Fibroblast of skin of abdomen (primary cell): Measurements from ENCODE around the gene BCAS1.

Experiments used
- DNase-seq: peaks from one replicate; pipeline ENCODE4 v3.0.0-alpha.2; 2013

The BCAS1 gene

DNA sequence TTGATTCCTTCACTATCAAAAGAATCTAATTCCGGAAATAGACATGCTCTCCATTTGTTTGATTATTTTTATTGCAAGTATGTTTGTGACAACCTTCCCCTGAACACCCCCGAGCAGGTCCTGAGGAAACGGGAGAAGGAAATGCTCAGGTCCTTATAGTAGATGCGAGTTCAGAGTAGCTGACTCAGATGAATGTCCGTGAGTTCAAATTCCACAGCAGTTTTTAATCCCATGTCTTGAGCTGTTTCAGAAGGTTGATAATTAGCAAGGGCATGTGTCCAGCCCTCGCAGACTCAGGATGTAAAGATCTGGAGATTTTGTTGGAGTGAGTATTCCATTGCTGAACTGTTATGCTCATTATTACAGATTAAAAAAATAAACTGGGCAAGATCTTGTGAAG, 169.3 kb downstream of the BCAS1 start:
- DNase-seq: peak; percentile 87

DNA sequence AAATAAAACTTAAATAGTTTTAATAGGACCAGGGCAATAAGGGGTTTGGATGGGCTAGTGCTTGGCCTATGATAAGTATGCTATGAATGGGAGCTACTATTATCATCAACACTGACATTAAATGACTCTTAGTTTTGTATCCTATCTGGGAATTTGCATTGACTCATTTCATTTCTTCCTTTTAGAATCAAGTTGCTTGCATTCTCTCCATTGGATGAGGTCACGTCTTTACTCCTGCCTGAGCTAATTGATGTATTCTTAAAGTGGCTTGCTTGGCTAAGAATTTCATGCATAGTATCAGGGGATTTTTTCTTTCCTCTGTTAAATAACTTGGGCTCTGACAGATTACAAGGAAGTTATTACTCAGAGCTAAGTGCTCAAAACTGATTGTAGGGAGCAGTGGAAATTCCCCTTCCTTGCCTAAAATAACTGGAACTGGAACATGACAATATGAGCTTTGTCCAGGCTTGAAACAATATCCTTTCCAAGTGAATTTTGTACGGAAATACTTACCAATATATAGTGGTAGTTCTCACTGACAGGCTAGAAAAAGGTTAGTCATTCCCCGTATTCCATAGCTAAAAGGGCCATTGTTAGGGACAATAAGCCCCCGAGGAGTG, 169.9 kb downstream of the BCAS1 start:
- peak; percentile 93 for DNase-seq

GRCh38 chr20:53899351-53900167, 170.8 kb downstream of the BCAS1 start:
- peak; percentile 84 for DNase-seq

GRCh38 chr20:53898556-53898931, 171.8 kb downstream of the BCAS1 start:
- DNase-seq: no peak

DNA sequence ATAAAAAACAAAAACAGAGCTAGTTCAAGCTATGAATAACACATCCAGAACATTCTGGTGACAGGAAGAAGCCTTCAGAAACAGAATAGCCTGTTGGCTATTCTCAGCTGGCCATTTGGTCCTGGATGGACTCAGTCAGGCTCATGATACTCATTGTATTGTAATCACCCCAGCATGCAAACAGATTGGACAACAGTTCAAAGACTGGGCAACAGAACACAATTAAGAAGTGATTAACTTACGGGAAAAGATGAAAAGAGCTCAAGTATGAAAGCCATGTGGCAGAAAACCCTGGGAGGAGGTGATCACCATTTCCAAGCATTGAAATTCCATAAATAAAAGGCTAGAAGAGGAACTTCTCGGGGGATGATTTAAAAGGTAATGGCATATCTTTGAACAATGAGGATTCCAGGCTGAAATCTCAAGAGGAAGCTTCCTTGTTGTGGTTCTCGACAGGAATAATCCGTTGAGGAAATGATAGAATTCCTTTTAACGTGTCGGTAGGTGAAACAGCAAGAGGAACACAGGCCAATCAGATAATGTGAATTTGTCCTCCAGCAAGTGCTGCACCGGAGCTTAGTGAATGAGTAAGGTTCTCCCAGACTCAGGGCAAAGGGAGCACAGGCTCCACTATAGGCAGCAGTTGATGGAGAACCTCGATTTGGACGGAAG, 172.4 kb downstream of the BCAS1 start:
- no peak for DNase-seq

DNA sequence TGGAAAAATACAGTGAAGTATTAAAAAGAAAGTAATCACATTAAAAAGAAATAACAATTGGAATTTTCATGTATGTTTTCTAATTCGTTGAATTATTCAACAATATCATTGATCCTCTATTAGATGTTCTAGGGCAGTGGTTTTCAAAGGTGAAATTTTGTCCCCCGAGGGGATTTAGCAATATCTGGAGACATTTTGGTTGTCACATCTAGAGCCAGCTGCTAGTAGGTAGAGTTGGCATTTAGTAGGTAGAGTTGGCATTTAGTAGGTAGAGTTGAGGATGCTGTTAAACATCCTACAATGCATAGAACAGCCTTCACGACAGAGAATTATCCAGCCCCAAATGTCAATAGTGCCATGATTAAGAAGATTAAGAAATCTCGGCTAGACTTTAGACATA, 173.7 kb downstream of the BCAS1 start:
- DNase-seq: no peak

- no peak for DNase-seq
Observed at GRCh38 chr20:53896041-53896440, 174.4 kb downstream of the BCAS1 start.

DNA sequence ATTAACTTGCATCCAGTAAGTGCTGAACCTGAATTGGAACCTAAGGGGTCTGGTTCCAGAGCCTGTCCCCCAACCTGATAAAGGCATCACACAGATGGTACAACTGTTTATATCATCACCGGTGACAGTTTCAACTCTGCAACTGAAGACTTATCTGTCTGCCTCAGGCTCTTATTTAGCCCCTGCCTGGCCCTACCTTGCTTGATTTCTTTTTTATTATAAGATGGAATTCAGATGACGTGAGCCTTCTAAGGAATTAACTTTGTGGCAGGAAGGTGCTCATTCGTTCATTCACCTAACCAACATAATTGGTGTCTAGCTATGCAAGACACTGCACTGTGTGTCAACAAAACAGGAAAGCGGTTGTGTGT, 175.0 kb downstream of the BCAS1 start:
- no peak for DNase-seq

GRCh38 chr20:53894707-53895384, 175.5 kb downstream of the BCAS1 start:
- no peak for DNase-seq
